ENCODE measurements around the gene SGF29. TPM values are rescaled to one million over a fixed set of nuclear protein-coding genes. Genes with fewer than 3 reads are reported as not detected.

Gene SGF29
- total and polyA plus RNA-seq, 12 donors, result 18.4 to 118 (median 29.9) TPM

DNA sequence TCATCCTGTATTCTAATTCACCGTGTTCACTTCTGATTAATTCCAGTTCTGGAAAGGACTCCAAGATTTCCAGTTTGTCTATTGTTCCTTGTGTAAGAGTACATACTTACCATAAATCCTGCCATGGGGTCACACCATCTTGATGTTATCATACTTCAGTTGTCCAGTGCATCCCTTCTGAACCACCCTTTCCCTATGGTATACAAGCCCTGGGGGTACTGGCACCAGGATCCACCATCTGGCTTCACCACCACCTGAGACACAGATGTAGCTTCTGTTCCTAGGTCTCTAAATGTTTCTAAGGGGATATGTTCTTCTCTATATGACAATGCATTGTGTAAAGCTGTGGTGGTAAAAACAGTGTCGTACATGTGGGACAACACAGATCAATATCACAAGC lies 21.2 kb downstream of the SGF29 start:
- Histone ChIP-seq H3K4me3 (no peak overlapping the region), H3K4me1 (replicated peaks in 1 of 2) (peaks cover 0 to 6% of the 10 kb centered on the region in 2 donors), H3K9me3 (replicated peaks in 1 of 3) (no peaks in the 10 kb centered on the region), H3K36me3 (replicated peaks in 1 of 2) (no peaks in the 10 kb centered on the region), H3K27ac (no peak overlapping the region), H3K27me3 (no peaks in the 10 kb centered on the region)
- intact Hi-C loops (cut with DNase I), result no loop called here
- 86 to 98% (median 95%) methylated on average over 2 of the region's 2 CpGs for WGBS, 4 donors
- TF ChIP-seq, protein P1, sequence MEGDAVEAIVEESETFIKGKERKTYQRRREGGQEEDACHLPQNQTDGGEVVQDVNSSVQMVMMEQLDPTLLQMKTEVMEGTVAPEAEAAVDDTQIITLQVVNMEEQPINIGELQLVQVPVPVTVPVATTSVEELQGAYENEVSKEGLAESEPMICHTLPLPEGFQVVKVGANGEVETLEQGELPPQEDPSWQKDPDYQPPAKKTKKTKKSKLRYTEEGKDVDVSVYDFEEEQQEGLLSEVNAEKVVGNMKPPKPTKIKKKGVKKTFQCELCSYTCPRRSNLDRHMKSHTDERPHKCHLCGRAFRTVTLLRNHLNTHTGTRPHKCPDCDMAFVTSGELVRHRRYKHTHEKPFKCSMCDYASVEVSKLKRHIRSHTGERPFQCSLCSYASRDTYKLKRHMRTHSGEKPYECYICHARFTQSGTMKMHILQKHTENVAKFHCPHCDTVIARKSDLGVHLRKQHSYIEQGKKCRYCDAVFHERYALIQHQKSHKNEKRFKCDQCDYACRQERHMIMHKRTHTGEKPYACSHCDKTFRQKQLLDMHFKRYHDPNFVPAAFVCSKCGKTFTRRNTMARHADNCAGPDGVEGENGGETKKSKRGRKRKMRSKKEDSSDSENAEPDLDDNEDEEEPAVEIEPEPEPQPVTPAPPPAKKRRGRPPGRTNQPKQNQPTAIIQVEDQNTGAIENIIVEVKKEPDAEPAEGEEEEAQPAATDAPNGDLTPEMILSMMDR (IDR thresholded peaks at IDR 0.05), result no peak
- no peak for TF ChIP-seq POLR2A (IDR thresholded peaks at IDR 0.05)
- DNase-seq, result no peak

DNA sequence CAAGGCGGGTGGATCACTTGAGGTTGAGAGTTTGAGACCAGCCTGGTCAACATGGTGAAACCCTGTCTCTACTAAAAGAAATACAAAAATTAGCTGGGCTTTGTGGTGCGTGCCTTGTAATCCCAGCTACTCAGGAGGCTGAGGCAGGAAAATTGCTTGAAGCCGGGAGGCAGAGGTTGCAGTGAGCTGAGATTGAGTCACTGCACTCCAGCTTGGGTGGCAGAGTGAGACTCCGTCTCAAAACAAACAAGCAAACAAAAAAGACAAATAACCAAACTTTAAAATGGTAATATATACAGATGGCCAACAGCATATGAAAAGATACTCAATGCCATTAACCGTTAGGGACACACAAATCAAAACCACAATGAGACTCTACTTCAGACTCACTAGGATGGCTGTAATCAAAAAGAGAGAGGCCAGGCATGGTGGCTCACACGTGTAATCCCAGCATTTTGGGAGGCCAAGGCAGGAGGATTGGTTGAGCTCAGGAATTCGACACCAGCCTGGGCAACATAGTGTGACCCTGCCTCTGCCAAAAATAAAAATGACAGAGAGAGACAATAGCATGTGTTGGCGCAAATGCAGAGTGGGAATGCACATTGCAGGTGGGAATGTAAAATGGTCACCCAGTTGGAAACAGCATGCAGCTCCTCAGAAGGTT lies 21.9 kb downstream of the SGF29 start:
- DNase-seq, result no peak
- WGBS, 4 donors, result 93 to 97% (median 96%) methylated on average over 8 of the region's 8 CpGs
- no peak overlapping the region for H3K27ac ChIP-seq
- H3K27me3 ChIP-seq, result no peaks in the 10 kb centered on the region
- intact Hi-C loops (cut with DNase I), result no loop called here
- H3K4me1 ChIP-seq (replicated peaks in 1 of 2), result peaks cover 0 to 6% of the 10 kb centered on the region in 2 donors
- H3K4me3 ChIP-seq, result no peak overlapping the region
- no peaks in the 10 kb centered on the region for H3K36me3 ChIP-seq (replicated peaks in 1 of 2)
- H3K9me3 ChIP-seq (replicated peaks in 1 of 3), result no peaks in the 10 kb centered on the region
- TF ChIP-seq, protein P1 (IDR thresholded peaks at IDR 0.05), result no peak
- TF ChIP-seq POLR2A (IDR thresholded peaks at IDR 0.05), result no peak

DNA sequence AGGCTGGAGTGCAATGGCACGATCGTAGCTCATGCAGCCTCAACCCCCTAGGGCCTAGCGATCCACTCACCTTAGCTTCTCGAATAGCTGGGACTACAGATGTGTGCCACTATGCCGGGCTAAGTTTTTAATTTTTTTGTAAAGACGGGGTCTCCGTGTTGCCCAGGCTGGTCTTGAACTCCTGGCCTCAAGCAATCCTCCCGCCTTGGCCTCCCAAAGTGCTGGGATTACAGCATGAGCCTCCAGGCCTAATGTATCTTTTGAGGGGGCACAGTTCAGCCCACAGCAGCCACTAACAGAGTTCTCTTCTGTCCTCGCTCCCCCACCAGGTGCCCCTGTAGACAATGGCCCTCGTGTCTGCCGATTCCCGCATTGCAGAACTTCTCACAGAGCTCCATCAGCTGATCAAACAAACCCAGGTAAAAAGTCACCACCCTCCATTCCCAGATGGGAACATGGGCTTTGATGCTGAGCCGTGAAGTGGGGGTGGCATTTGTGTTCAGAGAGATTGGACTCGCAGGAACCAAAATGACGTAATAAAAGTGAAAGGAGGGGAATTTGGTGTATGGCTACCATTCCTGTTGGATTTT lies 27.1 kb downstream of the SGF29 start:
- WGBS, 4 donors, result 96 to 98% (median 97%) methylated on average over 15 of the region's 15 CpGs
- peaks cover 0 to 17% of the 10 kb centered on the region in 2 donors for H3K36me3 ChIP-seq (replicated peaks in 1 of 2)
- no peak for DNase-seq
- no peaks in the 10 kb centered on the region for H3K9me3 ChIP-seq (replicated peaks in 1 of 3)
- H3K4me1 ChIP-seq (replicated peaks in 1 of 2), result no peaks in the 10 kb centered on the region
- H3K27ac ChIP-seq, result no peak overlapping the region
- no peaks in the 10 kb centered on the region for H3K27me3 ChIP-seq
- no peak overlapping the region for H3K4me3 ChIP-seq
- TF ChIP-seq, protein P1 (IDR thresholded peaks at IDR 0.05), result no peak
- no peak for TF ChIP-seq POLR2A (IDR thresholded peaks at IDR 0.05)
- intact Hi-C loops (cut with DNase I), result no loop called here

DNA sequence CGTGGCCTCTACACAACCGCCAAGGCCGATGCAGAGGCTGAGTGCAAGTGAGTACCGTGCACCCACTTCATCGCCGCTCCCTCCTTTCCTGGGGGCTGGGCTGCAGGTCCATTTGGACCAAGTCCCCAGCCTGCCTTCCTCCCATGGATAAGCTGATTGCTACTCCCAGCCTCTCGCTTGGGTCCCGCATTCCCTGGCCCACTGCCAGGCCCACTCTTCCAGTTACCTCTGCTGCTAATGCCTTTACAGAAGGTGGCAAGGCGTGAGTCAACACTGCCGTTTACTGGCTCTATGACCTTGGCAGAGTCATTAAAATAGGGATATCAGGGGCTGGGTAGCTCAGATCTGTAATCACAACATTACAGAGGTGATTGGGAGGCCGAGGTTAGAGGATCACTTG lies 32.0 kb downstream of the SGF29 start:
- WGBS, 4 donors, result 84 to 87% (median 86%) methylated on average over 11 of the region's 11 CpGs

More for the DNA sequence above, 32.0 kb downstream of the SGF29 start:
- TF ChIP-seq, protein P1 (IDR thresholded peaks at IDR 0.05), result no peak
- no peak for TF ChIP-seq POLR2A (IDR thresholded peaks at IDR 0.05)
- intact Hi-C loops (cut with DNase I), result no loop called here
- Histone ChIP-seq H3K27ac (no peak overlapping the region), H3K4me3 (no peak overlapping the region), H3K36me3 (replicated peaks in 1 of 2) (peaks cover 0 to 44% of the 10 kb centered on the region in 2 donors), H3K27me3 (no peaks in the 10 kb centered on the region), H3K4me1 (replicated peaks in 1 of 2) (no peaks in the 10 kb centered on the region), H3K9me3 (replicated peaks in 1 of 3) (no peaks in the 10 kb centered on the region)
- DNase-seq, result no peak
